Stimulated activated CD8-positive, alpha-beta memory T cell treated with anti-CD3 and anti-CD28 coated beads, Interleukin-7, amount 100 ng/mL, for 4 hours (primary cell): ENCODE results near the gene FGF4.
"Not testable (repeated sequence)": the region's sequence is repeated elsewhere in the genome, so short reads cannot be mapped to it uniquely, and the experiment has no call there.

Experiments
- DNase-seq, 2 donors: peaks; one replicate each; pipeline ENCODE4 v3.0.0-alpha.2; 2020; ENCODE audit warnings: low read depth in 2 of 2

The FGF4 gene

GRCh38 chr11:69773626-69774353 is 1.4 kb downstream of the FGF4 start:
- DNase-seq, result no peak

- no peak for DNase-seq
These were observed 3.7 kb downstream of the FGF4 start for GRCh38 chr11:69771466-69771865.

- no peak for DNase-seq
These were observed 4.6 kb downstream of the FGF4 start for GRCh38 chr11:69770540-69770939.

GRCh38 chr11:69765498-69765995 is 9.6 kb downstream of the FGF4 start:
- no peak for DNase-seq

- not testable (repeated sequence) for DNase-seq
These were observed 10.2 kb downstream of the FGF4 start for GRCh38 chr11:69764918-69765317.

GRCh38 chr11:69760319-69760718 is 14.8 kb downstream of the FGF4 start:
- DNase-seq, result no peak

GRCh38 chr11:69752890-69753289 is 22.3 kb downstream of the FGF4 start:
- no peak for DNase-seq

- no peak for DNase-seq
These were observed 24.1 kb downstream of the FGF4 start for GRCh38 chr11:69750875-69751597.

GRCh38 chr11:69750108-69750850 is 24.9 kb downstream of the FGF4 start:
- DNase-seq, result no peak

- no peak for DNase-seq
These were observed 26.5 kb downstream of the FGF4 start for GRCh38 chr11:69748637-69749036.

GRCh38 chr11:69746752-69747742 is 28.1 kb downstream of the FGF4 start:
- no peak for DNase-seq

- no peak for DNase-seq
These were observed 29.0 kb downstream of the FGF4 start for GRCh38 chr11:69746140-69746539.

- DNase-seq, result no peak
These were observed 29.9 kb downstream of the FGF4 start for GRCh38 chr11:69745201-69745600.

GRCh38 chr11:69744435-69744834 is 30.7 kb downstream of the FGF4 start:
- no peak for DNase-seq

- no peak for DNase-seq
These were observed 40.3 kb downstream of the FGF4 start for GRCh38 chr11:69734841-69735240.

GRCh38 chr11:69734367-69734766 is 40.8 kb downstream of the FGF4 start:
- DNase-seq, result no peak

GRCh38 chr11:69732910-69733309 is 42.2 kb downstream of the FGF4 start:
- DNase-seq, result no peak

GRCh38 chr11:69731110-69731509 is 44.0 kb downstream of the FGF4 start:
- no peak for DNase-seq

GRCh38 chr11:69730500-69730899 is 44.6 kb downstream of the FGF4 start:
- no peak for DNase-seq

GRCh38 chr11:69729252-69729651 is 45.9 kb downstream of the FGF4 start:
- DNase-seq, result no peak

- DNase-seq, result no peak
These were observed 47.9 kb downstream of the FGF4 start for GRCh38 chr11:69727266-69727665.
